GM19324 (cell line): ENCODE data around the gene DNAJC15.
"Not testable (repeated sequence)": the region's sequence is repeated elsewhere in the genome, so short reads cannot be mapped to it uniquely, and the experiment has no call there.

ENCODE experiments used
- ATAC-seq: cut with Tn5 transposase; IDR thresholded peaks from one replicate; pipeline ENCODE4 v1.9.1; 2021; ENCODE audit warnings: mild to moderate bottlenecking, moderate library complexity; ENCODE audit not compliant: unreplicated experiment, low FRiP score

Gene DNAJC15

GRCh38 chr13:43003010-43003409, 20.4 kb upstream of the DNAJC15 start:
- ATAC-seq: no peak

GRCh38 chr13:43003729-43004128, 19.7 kb upstream of the DNAJC15 start:
- ATAC-seq: no peak

GRCh38 chr13:43005460-43006236, 17.7 kb upstream of the DNAJC15 start:
- no peak for ATAC-seq

- ATAC-seq: no peak
Observed at GRCh38 chr13:43006893-43007631, 16.3 kb upstream of the DNAJC15 start.

GRCh38 chr13:43008596-43008995, 14.8 kb upstream of the DNAJC15 start:
- no peak for ATAC-seq

GRCh38 chr13:43009506-43009905, 13.9 kb upstream of the DNAJC15 start:
- no peak for ATAC-seq

- no peak for ATAC-seq
Observed at GRCh38 chr13:43014162-43014561, 9.2 kb upstream of the DNAJC15 start.

GRCh38 chr13:43016226-43016625, 7.2 kb upstream of the DNAJC15 start:
- no peak for ATAC-seq

- ATAC-seq: no peak
Observed at GRCh38 chr13:43019811-43020210, 3.6 kb upstream of the DNAJC15 start.

- ATAC-seq: no peak
Observed at GRCh38 chr13:43020794-43021193, 2.6 kb upstream of the DNAJC15 start.

- ATAC-seq: no peak
Observed at GRCh38 chr13:43021926-43022670, 1.3 kb upstream of the DNAJC15 start.

- ATAC-seq: no peak
Observed at GRCh38 chr13:43022934-43023288, 475 bp upstream of the DNAJC15 start.

GRCh38 chr13:43026262-43026661, 2.9 kb downstream of the DNAJC15 start:
- ATAC-seq: no peak

GRCh38 chr13:43030548-43030947, 7.2 kb downstream of the DNAJC15 start:
- no peak for ATAC-seq

GRCh38 chr13:43031881-43032280, 8.5 kb downstream of the DNAJC15 start:
- ATAC-seq: no peak

- no peak for ATAC-seq
Observed at GRCh38 chr13:43033038-43033437, 9.7 kb downstream of the DNAJC15 start.

GRCh38 chr13:43036351-43037250, 13.2 kb downstream of the DNAJC15 start:
- ATAC-seq: no peak

- no peak for ATAC-seq
Observed at GRCh38 chr13:43039966-43040365, 16.6 kb downstream of the DNAJC15 start.

- ATAC-seq: not testable (repeated sequence)
Observed at GRCh38 chr13:43040581-43041368, 17.4 kb downstream of the DNAJC15 start.
